HPDE6-E6E7 (cell line): Measurements from ENCODE around the gene WNT3A.
"Not testable (repeated sequence)": the region's sequence is repeated elsewhere in the genome, so short reads cannot be mapped to it uniquely, and the experiment has no call there.

Experiments used
- DNase-seq: peaks from one replicate; pipeline ENCODE4 v3.0.0; 2011; ENCODE audit warnings: missing footprints; ENCODE audit errors: extremely low spot score

WNT3A gene

DNA sequence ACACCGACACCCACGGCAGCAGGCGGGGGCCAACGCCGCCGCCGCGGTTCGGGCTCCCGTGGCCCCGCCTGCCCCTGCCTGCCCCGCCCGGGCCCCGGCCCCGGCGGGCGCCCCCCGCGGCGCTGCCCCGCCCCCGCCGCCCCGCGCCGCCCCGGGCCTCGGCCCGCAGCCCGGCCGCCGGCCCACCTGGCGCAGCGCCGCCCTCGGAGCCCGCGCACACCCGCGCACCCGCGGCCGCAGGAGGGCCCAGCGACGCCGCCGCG is at the start of gene WNT3A:
Gene WNT3A (plus strand): TSS at position 213 of the 263 bp plus-strand sequence. CDS start 131 bp downstream, outside the sequence.
- no peak for DNase-seq

DNA sequence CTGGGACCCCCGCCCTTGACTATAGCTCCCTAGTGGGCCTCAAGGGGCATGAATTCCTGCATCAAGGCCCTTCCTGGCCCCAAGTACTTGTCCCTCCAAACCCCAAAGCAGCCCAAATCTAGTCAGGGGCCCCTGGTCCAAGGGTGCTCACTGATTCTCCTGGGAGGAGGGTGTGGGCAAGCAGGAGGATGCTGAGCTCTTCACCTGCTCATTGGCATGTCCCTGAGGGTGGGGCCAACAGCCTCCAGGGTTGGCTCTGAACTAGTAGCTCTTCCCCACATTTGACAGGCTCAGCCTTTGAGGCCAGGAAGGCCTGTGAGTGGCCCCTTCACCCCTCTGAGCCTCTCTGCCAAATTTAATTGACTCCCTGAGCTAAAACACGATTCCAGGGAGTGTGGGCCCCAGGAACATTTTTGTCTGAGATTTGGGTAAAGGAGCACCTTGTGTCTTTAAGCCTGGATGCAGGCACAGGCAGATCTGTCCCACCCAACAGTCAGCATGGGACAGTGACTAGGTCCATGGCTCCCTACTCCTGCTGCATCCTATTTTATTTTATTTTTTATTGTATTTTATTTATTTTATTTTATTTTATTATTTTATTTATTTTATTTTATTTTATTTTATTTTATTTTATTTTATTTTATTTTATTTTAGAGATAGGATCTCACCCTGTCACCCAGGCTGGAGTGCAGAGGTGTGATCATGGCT is 48.0 kb upstream of the WNT3A start:
- DNase-seq, result no peak

DNA sequence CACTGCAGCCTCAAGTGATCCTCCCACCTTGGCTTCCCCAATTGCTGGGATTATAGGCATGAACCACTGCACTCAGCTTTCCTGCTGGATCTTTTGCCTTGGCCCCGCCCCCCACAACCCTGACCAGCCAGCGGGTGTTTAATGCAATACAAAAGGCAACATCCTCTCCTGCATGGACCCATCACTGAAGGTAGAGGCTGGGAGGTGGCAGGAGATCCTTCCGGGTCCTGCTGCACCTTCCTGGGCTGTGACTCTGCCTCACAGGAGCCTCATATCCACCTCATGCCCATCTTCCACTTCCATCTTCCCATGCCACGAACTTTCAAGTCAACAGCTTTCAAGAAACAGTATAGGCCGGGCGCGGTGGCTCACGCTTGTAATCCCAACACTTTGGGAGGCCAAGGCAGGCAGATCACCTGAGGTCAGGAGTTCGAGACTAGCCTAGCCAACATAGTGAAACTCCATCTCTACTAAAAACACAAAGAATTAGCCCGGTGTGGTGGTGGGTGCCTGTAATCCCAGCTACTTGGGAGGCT is 47.4 kb upstream of the WNT3A start:
- DNase-seq, result no peak

DNA sequence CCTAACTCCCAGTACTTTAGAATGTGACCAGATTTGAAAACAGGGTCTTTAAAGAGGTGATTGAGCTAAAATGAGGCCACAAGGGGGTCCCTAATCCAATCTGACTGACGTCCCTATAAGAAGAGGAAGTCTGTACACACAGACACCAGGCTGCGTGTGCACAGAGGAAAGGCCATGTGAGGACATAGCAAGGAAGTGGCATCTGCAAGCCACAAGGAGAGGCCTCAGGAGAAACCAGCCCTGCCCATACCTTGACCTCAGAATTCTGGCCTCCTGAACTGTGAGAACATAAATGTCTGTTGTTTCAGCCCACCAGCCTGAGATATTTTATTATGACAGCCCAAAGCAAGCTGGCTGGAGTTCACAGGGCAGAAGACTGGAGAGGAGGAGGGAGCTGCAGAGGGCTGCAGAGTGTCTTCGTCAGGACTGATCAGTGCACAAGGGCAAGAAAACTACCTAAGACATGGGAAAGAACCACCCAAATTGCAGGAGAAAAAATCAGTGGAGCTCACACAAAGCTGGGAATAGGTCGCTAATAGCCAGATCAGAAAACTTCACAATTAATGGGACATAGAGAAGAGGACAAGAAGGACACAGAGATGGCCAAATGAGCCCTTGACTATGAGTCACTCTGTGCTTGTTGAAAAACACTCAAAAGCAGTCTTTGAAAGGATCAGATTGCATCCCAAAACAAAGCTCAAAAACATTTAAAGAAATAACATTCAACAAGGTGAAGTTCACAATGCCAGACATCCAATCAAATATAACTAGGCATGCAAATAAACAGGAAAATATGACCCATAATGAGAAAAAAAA is 44.9 kb upstream of the WNT3A start:
- no peak for DNase-seq

DNA sequence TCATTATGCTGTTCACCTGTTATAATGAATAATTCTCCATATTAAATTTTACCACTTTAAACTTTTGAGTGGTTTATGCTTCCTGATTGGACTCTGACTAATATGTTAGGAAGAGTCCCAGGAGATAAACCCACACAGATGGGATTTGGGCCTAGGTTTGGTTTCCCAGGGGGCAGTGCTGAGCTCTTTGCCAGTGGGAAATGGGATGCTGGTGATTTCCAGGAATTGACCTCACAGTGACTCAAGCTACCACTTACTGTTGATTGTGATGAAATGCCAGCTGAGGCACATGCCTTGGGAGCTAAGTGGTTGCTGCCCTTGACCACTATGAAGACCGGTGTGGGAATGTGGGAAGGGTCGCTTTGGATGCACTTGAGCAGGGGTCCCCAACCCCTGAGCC is 40.1 kb upstream of the WNT3A start:
- DNase-seq, result not testable (repeated sequence)

DNA sequence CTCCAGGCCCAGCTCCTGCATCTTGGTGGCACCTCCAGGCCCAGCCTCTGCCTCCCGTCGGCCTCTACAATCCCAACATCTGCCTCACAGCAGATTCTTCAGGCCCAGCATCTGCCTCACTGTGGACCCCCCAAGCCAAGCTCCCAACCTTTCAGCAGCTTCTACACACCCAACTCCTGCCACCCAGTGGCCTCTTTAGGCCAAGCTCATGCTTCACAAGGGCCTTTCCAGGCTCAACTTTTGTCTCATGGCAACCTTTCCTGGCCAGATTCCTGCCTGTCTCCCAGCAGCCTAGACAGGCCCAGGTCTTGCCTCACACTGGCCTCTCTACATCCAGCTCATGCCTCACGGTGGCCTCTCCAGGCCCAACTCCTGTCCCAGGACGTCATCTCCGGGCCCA is 39.0 kb upstream of the WNT3A start:
- not testable (repeated sequence) for DNase-seq

GRCh38 chr1:227970076-227970995 is 36.5 kb upstream of the WNT3A start:
- DNase-seq, result not testable (repeated sequence)

GRCh38 chr1:227971216-227971615 is 35.6 kb upstream of the WNT3A start:
- DNase-seq, result not testable (repeated sequence)

GRCh38 chr1:227971643-227972282 is 35.0 kb upstream of the WNT3A start:
- DNase-seq, result not testable (repeated sequence)

DNA sequence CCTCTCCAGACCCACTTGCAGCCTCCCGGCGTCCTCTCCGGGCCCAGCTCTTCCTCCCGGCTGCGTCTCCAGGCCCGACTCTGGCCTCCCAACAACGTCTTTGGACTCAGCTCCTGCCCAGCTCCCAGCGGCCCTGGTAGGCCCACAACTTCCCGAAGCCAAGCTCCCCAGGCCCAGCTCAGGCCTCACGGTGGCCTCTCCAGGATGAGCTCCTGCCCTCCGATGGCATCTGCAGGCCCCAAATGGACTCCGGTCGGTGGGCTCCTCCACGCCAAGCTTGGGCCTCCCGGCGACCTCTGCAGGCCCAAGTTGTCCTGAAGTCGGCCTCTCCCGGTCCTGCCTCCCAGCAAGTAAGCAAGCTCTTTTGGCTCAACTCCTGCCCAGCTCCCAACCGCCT is 34.5 kb upstream of the WNT3A start:
- DNase-seq, result not testable (repeated sequence)

GRCh38 chr1:227972843-227973374 is 33.9 kb upstream of the WNT3A start:
- DNase-seq, result not testable (repeated sequence)

DNA sequence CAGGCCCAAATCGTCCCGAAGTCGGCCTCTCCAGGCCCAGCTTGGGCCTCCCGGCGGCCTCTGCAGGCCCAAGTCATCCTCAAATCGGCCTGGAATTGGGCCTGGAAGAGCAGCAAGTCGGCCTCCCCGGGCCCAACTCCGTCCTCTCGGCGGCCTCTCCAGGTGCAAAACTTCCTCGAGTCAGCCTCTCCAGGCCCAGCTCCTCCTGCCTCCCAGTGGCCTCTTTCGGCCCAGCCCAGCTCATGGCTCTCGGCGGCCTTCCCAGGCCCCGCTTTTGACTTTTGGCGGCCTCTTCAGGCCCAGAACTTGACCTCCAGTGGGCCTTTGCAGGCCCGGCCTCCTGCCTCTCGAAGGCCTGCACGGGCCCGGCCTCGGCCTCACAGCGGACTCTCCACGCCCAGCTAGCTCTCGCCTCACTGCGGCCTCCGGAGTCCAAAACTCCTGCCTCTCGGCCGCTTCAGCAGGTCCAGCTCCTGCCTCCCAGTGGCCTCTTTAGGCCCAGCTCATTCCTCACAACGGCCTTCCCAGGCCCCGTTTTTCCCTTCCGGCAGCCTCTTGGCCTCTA is 33.0 kb upstream of the WNT3A start:
- not testable (repeated sequence) for DNase-seq

DNA sequence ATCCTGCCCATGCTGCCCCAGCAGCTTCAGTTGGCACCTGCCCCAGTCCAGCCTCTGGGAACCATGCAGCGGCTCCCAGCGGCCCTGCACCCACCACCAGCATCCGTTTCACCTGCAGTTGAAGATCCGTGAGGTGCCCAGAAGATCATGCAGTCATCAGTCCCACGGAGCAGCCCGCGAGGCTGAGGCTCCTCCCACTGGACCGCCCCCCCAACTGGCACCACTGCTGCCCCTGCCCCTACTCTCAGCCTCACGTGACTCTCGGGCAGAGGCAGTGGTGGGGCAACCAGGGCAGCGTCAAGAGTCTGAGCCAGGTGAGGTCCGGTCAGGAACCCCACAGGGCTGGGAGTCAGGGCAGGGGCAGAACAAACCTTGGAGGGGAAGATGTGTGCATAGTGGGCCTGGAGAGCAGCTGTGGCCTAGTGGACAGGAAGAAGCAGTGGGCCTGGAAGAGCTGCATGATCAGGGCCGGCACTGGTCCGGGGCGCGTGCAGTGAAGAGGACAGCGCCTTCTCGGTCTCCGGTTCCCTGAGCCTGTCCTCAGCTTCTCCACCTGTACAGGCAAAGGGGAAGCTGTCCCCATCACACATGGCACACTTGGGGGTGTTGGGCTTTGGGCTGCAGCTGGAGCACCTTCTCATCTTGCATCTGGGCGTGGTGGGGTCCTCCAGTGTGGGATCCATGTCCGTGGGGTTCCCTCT is 31.1 kb upstream of the WNT3A start:
- DNase-seq, result not testable (repeated sequence)

- DNase-seq, result no peak
Observed at GRCh38 chr1:227987181-227987580, 19.6 kb upstream of the WNT3A start.

DNA sequence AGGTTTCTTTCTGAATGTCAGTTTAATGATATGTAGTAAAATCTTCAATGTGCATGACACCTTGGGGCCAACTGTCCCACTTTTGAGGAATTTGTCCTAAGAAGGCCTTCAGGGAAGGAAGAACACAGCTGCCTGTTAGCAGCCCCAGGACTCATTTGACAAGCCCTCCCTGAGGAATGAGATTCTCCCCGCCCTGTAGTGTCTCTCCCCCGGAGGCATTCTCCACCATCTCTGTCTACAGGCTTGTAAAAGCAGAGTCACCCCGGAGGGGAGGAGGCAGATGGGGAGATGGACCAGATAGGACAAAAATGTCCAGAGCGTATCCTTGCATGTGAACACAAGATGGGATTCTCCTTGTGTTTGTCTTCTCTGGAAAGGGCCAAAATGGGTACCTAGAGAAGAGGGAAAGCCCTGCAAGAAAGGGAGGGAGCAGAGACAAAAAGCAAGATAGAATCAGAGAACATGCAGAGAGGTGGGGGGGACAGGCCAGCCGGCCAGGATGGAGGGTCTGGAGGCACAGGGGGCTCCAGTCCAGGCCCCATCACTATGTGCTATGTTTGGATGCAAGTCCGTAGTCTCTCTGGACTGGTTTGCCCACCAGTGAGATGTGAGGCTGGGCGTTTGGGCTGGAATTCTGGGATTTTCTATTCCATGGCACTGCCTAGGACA is 12.0 kb upstream of the WNT3A start:
- no peak for DNase-seq

DNA sequence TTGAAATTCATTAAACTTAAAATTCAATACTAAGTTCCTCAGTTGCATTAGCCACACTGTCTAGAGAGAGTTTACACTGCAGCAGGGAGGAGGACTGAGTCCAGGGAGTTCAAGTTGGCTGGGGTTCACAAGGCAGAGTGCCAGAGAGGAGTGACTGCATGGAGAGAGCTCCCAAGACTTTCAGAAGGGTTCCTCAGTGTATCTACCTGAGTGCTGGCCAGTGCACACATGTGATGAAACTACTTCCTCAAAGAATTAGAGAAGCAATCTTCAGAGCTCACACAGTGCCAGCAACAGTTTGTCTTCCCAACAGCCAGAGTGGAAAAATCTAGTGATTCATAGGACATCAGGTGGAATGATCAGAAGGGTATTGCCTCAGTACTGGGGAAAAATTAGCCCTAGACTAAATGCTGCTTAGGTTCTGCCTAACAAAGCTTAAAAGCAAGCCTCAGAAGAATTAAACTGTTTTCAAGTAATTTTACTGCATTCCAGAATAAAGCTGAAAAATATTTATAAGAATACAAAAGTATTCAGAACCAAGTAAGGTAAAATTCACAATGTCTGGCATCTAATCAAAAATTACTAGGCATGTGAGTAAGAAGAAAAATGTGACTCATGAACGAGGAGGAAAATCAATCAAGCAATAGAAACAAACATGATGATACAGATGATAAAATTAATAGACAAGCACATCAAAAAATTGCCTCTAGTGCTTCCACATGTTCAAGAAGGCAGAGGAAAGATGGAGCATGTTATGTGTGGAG is 10.4 kb upstream of the WNT3A start:
- DNase-seq, result no peak

DNA sequence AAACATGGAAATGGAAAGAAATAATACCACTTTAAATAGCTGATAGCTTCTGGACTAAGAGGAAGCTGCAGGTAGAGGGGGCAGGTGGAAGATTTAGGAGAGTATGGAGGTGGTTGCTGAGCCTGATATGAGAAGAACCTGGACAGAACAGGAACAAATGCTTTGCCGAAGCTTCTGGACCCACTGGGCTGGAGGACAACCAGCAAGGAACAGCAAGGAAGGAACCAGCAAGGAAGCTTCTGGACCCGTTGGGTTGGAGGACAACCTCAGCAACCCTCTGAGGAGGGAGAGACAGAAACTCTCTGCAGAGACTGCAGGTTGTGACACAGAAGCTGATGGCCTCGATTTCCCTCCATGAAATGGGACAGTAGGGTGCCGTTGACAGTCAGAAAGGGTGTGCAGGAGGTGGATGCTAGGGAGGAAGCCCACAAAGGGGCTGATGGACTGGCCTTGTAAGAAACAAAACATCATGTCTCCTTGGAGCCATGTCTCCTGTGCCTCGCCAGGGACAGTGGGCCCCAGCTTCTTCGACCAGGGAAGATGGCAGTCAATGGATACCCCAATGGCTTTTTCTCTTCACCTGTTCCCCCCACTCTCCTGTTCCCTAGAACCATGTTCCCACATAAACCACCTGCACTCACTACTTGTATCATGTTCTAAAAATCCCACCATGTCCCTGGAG is 8.3 kb upstream of the WNT3A start:
- DNase-seq, result no peak
